Duodenal mucosa (tissue), 2 donors: ENCODE measurements around the gene AMPH.
"Not testable (repeated sequence)": the region's sequence is repeated elsewhere in the genome, so short reads cannot be mapped to it uniquely, and the experiment has no call there.

ENCODE experiments used
- H3K27ac ChIP-seq: one replicate; pipeline ENCODE4 v1.7.0; 2013; ENCODE audit warnings: low read depth, low read length
- H3K27me3 ChIP-seq, 2 donors: one replicate each; pipeline ENCODE4 v1.7.0; 2013; ENCODE audit warnings: low read length in 2 of 2, control low read depth in 1 of 2; ENCODE audit not compliant: insufficient read depth in 2 of 2, control insufficient read depth in 1 of 2
- H3K36me3 ChIP-seq, 2 donors: one replicate each; pipeline ENCODE4 v1.7.0; 2013; ENCODE audit warnings: low read length in 2 of 2, control low read depth in 1 of 2; ENCODE audit not compliant: insufficient read depth in 2 of 2, control insufficient read depth in 1 of 2
- H3K4me1 ChIP-seq, 2 donors: one replicate each; pipeline ENCODE4 v1.7.0; 2013; ENCODE audit warnings: low read length in 2 of 2, control low read depth in 1 of 2; ENCODE audit not compliant: insufficient read depth in 2 of 2, control insufficient read depth in 1 of 2
- H3K4me3 ChIP-seq, 2 donors: one replicate each; pipeline ENCODE4 v1.7.0; 2013; ENCODE audit warnings: low read length in 2 of 2, low read depth in 1 of 2
- H3K9ac ChIP-seq, 2 donors: one replicate each; pipeline ENCODE4 v1.7.0; 2013; ENCODE audit warnings: low read length in 2 of 2, low read depth in 1 of 2
- H3K9me3 ChIP-seq, 2 donors: one replicate each; pipeline ENCODE4 v1.7.0; 2013; ENCODE audit warnings: low read length in 2 of 2, control low read depth in 1 of 2; ENCODE audit not compliant: control insufficient read depth in 1 of 2

Gene AMPH

DNA sequence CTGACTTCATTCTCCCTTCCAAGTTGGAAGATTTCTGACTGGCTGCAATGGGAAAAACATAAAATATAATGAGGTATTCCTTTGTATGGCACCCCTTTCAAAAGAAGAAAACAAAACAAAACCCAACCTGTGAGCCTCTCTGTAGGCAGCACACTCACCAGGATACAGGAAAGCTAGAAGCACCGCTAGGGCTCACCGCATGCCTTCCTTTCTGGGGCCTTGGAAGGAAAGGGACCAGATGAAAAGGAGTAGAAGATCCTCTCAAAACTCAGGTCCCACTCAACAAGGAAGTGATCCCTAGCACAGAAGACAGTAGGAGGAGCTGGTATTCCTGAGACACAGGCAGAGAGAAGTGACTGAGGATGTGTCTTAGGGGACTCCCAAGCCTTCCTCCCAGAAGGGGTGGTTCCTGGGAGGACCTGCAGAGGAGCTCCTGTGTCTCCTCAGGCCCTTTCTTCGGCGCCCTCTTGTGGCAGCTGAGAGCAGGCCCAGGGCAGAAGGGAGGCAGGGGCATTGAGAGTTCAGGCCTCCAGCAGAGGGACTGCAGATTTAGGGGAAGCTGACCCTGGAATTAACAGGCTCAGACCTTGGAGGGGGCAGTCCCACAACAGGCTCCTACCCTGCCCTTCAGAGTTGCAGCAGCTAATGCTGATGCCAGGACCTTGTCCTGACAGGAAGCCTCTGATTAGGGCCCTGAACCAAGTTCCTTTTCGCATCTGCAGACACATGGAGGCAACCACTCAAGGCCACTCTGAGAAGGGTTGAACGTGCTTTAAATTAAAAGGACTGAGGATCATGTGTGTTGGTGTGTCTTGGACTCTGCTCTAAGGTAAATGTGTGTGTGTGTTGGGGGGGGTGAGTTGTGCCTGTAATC, 285.6 kb downstream of the AMPH start:
- not testable (repeated sequence) for H3K36me3 ChIP-seq, H3K27me3 ChIP-seq, H3K9me3 ChIP-seq, H3K9ac ChIP-seq, H3K4me1 ChIP-seq, H3K27ac ChIP-seq, H3K4me3 ChIP-seq

DNA sequence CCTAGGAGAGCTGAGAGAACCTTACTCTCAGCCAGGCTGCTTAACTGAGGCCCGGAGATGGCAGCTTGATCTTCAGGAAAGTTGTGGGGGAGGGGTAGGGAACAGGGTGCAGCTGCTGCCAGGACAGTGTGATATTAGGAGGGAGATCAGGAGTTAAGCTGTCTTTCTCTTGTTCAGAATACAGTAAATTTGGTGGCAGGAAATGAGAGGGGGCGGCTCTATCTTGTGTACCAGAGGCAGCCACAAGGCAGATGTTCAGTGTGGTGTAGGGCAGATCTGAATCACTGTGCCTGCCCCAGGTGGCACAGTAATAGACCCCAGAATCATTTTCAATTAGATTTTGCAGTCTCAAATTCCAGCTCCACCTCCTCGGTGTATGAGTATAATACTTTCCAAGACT, 286.4 kb downstream of the AMPH start:
- H3K9me3 ChIP-seq, H3K36me3 ChIP-seq, H3K4me3 ChIP-seq, H3K9ac ChIP-seq, H3K27ac ChIP-seq, H3K4me1 ChIP-seq, H3K27me3 ChIP-seq: not testable (repeated sequence)

DNA sequence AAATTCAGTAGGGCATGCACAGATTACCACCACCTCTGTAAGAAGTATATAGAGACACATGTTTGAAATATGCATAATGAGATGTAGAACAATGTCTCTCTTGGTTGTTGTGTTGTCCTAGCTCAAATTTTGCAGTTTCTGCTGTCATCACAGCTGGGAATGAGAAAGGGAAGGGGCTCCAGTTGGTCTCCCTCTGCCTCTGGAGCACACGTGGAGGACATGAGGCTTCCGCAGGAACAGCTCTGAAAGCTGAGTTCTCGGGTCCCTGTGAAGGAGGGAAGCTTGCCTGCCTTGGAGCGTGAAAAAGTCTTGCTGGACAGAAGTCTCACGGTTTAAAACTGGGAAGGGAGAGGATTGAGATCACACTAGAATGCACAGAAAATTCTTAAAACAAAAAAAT, 289.0 kb downstream of the AMPH start:
- H3K4me3 ChIP-seq, H3K9me3 ChIP-seq, H3K36me3 ChIP-seq, H3K9ac ChIP-seq, H3K27ac ChIP-seq, H3K4me1 ChIP-seq, H3K27me3 ChIP-seq: not testable (repeated sequence)

DNA sequence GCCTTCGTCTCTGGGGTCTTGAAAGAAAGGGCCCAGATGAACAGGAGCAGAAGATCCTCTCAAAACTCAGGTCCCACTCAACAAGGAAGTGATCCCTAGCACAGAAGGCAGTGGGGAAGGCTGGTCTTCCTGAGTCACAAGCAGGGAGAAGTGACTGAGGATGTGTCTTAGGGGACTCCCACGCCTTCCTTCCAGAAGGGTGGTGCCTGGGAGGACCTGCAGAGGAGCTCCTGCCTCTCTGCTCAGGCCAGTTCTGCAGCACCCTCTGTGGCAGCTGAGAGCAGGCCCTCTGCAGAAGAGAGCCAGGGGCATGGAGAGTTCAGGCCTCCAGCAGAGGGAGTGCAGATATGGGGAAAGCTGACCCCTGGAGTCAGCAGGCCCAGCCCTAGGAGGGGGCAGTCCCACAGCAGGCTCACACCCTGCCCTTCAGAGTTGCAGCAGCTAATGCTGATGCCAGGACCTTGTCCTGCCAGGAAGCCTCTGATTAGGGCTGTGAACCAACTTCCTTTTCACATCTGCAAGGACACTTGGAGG, 289.9 kb downstream of the AMPH start:
- not testable (repeated sequence) for H3K27ac ChIP-seq, H3K9ac ChIP-seq, H3K4me3 ChIP-seq, H3K27me3 ChIP-seq, H3K4me1 ChIP-seq, H3K9me3 ChIP-seq, H3K36me3 ChIP-seq

DNA sequence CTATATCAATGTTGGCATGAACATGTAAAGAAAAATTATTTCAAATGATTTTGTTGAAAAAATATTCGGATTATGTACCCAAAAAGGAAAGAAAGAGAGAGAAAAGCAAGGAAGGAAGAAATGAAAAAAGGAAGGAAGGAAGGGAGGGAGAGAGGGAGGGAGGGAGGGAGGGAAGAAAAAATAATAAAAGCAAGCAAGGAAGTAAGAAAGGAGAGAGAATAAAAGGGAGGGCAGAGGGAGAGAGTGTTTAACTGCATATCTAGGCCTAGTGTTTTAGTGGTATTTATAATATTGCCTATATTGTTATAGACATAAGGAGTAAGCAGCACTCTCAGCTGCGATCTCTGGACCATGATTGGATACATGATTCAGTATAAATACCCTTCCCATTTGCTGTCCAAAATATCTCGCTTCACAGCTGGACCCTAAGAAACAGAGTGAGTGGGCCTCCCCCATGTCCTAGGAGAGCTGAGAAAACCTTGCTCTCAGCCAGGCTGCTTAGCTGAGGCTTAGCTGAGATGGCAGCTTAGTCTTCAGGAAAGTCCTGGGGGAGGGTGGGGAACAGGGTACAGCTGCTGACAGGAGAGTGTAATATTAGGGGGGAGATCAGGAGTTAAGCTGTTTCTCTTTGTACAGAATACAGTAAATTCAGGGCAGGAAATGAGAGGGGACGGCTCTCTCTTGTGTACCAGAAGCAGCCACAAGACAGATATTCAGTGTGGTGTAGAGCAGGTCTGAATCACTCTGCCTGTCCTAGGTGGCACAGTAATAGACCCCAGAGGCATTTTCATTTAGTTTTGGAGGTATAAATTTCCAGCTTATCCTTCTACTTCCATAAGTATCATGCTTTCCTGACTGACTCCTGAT, 291.0 kb downstream of the AMPH start:
- H3K9me3 ChIP-seq = no peaks in the 10 kb centered on the region
- peaks cover 5 to 10% of the 10 kb centered on the region in 2 donors for H3K4me1 ChIP-seq
- no peaks in the 10 kb centered on the region for H3K36me3 ChIP-seq
- no peak overlapping the region for H3K9ac ChIP-seq
- H3K4me3 ChIP-seq = no peak overlapping the region
- no peaks in the 10 kb centered on the region for H3K27me3 ChIP-seq
- no peak overlapping the region for H3K27ac ChIP-seq

DNA sequence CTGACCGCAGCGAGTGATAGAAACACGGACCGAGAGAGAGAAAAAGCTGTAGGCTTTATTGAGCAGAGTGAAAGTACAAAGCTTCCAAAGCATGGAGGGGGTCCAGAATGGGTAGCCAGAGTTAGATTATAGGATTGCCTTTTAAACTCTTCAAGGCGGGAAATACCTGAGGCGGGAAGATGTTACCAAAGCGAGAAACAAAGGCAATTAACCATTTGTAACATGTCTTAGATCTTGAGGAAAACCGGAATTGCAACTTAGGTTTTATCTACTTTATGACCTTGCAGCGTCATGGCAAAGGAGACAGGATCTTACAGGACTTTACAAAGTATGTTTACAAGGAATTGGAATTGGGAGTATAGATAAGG, 295.0 kb downstream of the AMPH start:
- not testable (repeated sequence) for H3K4me1 ChIP-seq, H3K27ac ChIP-seq

DNA sequence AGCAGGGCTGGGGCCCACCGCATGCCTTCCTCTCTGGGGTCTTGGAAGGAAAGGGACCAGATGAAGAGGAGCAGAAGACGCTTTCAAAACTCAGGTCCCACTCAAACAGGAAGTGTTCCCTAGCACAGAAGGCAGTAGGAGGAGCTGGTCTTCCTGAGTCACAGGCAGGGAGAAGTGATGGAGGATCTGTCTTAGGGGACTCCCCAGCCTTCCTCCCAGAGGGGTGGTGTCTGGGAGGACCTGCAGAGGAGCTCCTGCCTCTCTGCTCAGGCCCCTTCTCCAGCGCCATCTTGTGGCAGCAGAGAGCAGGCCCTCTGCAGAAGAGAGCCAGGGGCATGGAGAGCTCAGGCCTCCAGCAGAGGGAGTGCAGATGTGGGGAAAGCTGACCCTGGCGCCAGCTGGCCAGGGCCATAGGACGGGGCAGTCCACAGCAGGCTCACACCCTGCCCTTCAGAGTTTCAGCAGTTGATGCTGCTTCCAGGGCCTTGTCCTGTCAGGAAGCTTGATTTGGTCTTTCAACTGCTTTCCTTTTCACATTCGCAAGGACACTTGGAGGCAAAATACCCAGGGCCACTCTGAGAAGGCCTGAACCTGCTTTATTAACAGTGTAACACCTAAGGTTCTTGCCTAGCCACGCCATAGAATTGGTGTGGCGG, 295.6 kb downstream of the AMPH start:
- Histone ChIP-seq H3K36me3 (no peaks in the 10 kb centered on the region), H3K27me3 (no peaks in the 10 kb centered on the region), H3K4me3 (peak overlapping the region in 1 of 2 donors; percentile 34), H3K4me1 (peaks cover 5 to 7% of the 10 kb centered on the region in 2 donors), H3K9ac (peak overlapping the region in 1 of 2 donors; percentile 4), H3K9me3 (no peaks in the 10 kb centered on the region), H3K27ac (no peak overlapping the region)

More for the DNA sequence above, 295.0 kb downstream of the AMPH start:
- H3K36me3 ChIP-seq, H3K27me3 ChIP-seq, H3K9me3 ChIP-seq: not testable (repeated sequence)
- H3K9ac ChIP-seq = peak overlapping the region in 1 of 2 donors; percentile 4
- peak overlapping the region in 1 of 2 donors; percentile 34 for H3K4me3 ChIP-seq

DNA sequence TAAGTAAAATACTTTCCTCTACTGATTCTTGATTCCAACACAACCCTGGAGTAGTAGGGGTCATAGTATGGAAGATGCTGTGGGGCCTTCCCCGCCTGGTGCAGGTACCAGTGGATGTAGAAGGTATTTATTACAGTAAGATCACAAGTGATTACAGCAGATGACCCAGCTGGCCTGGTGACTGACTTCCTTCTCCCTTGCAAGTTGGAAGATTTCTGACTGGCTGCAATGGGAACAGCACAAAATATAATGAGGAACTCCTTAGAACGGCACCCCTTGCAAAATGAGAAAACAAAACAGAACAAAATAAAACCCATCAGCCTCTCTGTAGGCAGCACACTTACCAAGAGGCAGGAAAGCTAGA, 296.1 kb downstream of the AMPH start:
- no peaks in the 10 kb centered on the region for H3K9me3 ChIP-seq
- H3K4me3 ChIP-seq = no peak overlapping the region
- H3K27me3 ChIP-seq = no peaks in the 10 kb centered on the region
- H3K36me3 ChIP-seq = no peaks in the 10 kb centered on the region
- no peak overlapping the region for H3K27ac ChIP-seq
- H3K4me1 ChIP-seq = peaks cover 5 to 7% of the 10 kb centered on the region in 2 donors
- no peak overlapping the region for H3K9ac ChIP-seq

DNA sequence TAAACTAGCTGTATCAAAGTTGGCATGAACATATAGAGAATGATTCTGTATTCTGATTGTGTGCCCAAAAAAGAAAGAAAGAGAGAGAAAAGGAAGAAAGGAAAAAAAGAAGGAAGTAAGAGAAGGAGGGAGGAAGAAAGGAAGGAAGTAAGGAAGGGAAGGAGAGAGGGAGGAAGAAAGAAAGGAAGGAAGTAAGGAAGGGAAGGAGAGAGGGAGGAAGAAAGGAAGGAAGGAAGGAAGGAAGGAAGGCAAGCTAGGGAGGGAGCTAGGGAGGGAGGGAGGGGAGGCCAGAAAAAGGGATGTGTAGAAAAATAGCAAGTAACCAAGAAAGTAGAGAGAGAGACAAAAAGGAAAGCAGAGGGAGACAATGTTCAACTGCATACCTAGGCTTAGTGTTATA, 297.0 kb downstream of the AMPH start:
- no peak overlapping the region for H3K27ac ChIP-seq
- H3K27me3 ChIP-seq = no peaks in the 10 kb centered on the region
- H3K9ac ChIP-seq = no peak overlapping the region
- no peaks in the 10 kb centered on the region for H3K36me3 ChIP-seq
- H3K9me3 ChIP-seq = no peaks in the 10 kb centered on the region
- no peak overlapping the region for H3K4me3 ChIP-seq
- peaks cover 5 to 7% of the 10 kb centered on the region in 2 donors for H3K4me1 ChIP-seq
